Pancreas (tissue), 10 donors: Measurements from ENCODE around the gene BCAS3. TPM values are rescaled to one million over a fixed set of nuclear protein-coding genes. Genes with fewer than 3 reads are reported as not detected.
"Not testable (repeated sequence)": the region's sequence is repeated elsewhere in the genome, so short reads cannot be mapped to it uniquely, and the experiment has no call there.

ENCODE experiments used
- ATAC-seq, 4 donors: fragments of 200-7000 bp; cut with Tn5 transposase; one replicate each; pipeline versions ENCODE4 v1.8.0 to v1.9.1; 2020; ENCODE audit warnings: mild to moderate bottlenecking in 4 of 4, moderate library complexity in 4 of 4
- DNase-seq, 6 donors: peaks; one replicate each; pipeline ENCODE4 v3.0.0-alpha.2; 2020
- FAIRE-seq: peaks from 2 replicates; lab custom pipeline; 2012; peaks lifted over from hg19 to GRCh38; lab: Jason Lieb, UNC
- H3K27ac ChIP-seq, 4 donors: fragments of 200-600 bp; sonication (generic); 1 replicate in 3 of 4; 2 replicates in 1 of 4; pipeline versions ENCODE4 v1.5.0 to v1.8.0; 2020
- H3K27me3 ChIP-seq, 4 donors: fragments of 200-600 bp; one replicate each; pipeline ENCODE4 v1.8.0; 2021
- H3K36me3 ChIP-seq, 3 donors: fragments of 200-600 bp; sonication (generic) in 1 of 3; one replicate each; pipeline versions ENCODE4 v1.5.0 to v1.8.0; 2020 to 2021
- H3K4me1 ChIP-seq, 3 donors: fragments of 200-600 bp; one replicate each; pipeline ENCODE4 v1.8.0; 2021
- H3K4me3 ChIP-seq, 4 donors: fragments of 200-600 bp; sonication (generic) in 2 of 4; one replicate each; pipeline versions ENCODE4 v1.5.0 to v1.8.0; 2020 to 2021
- H3K9me3 ChIP-seq, 4 donors: fragments of 200-600 bp; one replicate each; pipeline ENCODE4 v1.8.0; 2021
- WGBS, 2 donors: extraction: QIAGEN DNeasy Blood & Tissue Kit; methylation state at CpG; one replicate each; pipeline ENCODE4 v1.1.7; 2013; 5-methylcytosine and 5-hydroxymethylcytosine counted together
- intact Hi-C, 3 donors: fragments of 100-400 bp; cut with DNase I; formaldehyde crosslinking; loops; one replicate each; pipeline versions ENCODE4 v1.11.1 to v1.14.2; 2022
- polyA plus RNA-seq, 2 donors: library from polyadenylated mRNA; stranded (reverse); fragments of 200-250 nt; gene quantifications; one replicate each; pipeline ENCODE4 v1.2.3, GENCODE V29; 2013
- total RNA-seq, 6 donors: library from RNA; stranded (reverse); fragmentation: NEBNext Ultra II Directional in 4 of 6; extraction: Animal tissue kit (Norgen Biotek cat#: 25700) in 4 of 6; gene quantifications; one replicate each; pipeline versions ENCODE4 v1.2.1 to v1.2.4, GENCODE V29; 2021 to 2023
- TF ChIP-seq, protein P1 (sequence below), 4 donors: fragments of 200-600 bp; sonication (generic) in 3 of 4; IDR thresholded peaks; one replicate each; pipeline versions ENCODE4 v1.5.0 to v1.8.0; 2021; ENCODE audit warnings: antibody characterized with exemption in 4 of 4
- donor health status: healthy with polysubstance abuse.
- donor health status: DM: no; HTN: no; CAD: no; lungs with moderate emphysema.
- donor health status: DM: no; HTN: no; CAD: no.
- donor health status: control.
- donor health status: control.
- donor health status: Bipolar disorder and iron deficiency.
- donor health status: DM: yes; HTN: yes; CAD: no.
- donor health status: DM: no; HTN: no; CAD: no.
- donor health status: DM: no; HTN: no; CAD: no.
- donor health status: DM: yes; HTN: yes; CAD: no.

The BCAS3 gene
- total and polyA plus RNA-seq, 8 donors = 4.6 to 27.7 (median 13.2) TPM

DNA sequence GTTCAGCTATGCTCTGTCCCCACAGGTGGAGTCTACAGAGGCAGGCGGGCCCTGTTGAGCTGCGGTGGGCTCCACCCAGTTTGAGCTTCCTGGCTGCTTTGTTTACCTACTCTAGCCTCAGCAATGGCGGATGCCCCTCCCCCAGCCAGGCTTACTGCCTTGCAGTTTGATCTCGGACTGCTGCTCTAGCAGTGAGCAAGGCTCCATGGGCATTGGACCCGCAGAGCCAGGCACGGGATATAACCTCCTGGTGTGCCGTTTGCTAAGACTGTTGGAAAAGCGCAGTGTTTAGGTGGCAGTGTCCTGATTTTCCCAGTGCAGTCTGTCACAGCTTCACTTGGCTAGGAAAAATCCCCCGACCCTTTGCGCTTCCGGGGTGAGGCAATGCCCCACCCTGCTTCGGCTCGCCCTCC lies 89.1 kb downstream of the BCAS3 start:
- Histone ChIP-seq H3K27me3 (no peaks in the 10 kb centered on the region), H3K27ac (no peak overlapping the region), H3K4me1 (no peaks in the 10 kb centered on the region), H3K9me3 (no peaks in the 10 kb centered on the region), H3K36me3 (no peaks in the 10 kb centered on the region), H3K4me3 (no peak overlapping the region)
- TF ChIP-seq, protein P1, sequence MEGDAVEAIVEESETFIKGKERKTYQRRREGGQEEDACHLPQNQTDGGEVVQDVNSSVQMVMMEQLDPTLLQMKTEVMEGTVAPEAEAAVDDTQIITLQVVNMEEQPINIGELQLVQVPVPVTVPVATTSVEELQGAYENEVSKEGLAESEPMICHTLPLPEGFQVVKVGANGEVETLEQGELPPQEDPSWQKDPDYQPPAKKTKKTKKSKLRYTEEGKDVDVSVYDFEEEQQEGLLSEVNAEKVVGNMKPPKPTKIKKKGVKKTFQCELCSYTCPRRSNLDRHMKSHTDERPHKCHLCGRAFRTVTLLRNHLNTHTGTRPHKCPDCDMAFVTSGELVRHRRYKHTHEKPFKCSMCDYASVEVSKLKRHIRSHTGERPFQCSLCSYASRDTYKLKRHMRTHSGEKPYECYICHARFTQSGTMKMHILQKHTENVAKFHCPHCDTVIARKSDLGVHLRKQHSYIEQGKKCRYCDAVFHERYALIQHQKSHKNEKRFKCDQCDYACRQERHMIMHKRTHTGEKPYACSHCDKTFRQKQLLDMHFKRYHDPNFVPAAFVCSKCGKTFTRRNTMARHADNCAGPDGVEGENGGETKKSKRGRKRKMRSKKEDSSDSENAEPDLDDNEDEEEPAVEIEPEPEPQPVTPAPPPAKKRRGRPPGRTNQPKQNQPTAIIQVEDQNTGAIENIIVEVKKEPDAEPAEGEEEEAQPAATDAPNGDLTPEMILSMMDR (IDR thresholded peaks at IDR 0.05) = no peak
- FAIRE-seq (no peak), ATAC-seq (no peak), DNase-seq (no peak)
- 97 to 98% methylated on average over 13 of the region's 13 CpGs for WGBS, 2 donors
- intact Hi-C loops = no loop called here

DNA sequence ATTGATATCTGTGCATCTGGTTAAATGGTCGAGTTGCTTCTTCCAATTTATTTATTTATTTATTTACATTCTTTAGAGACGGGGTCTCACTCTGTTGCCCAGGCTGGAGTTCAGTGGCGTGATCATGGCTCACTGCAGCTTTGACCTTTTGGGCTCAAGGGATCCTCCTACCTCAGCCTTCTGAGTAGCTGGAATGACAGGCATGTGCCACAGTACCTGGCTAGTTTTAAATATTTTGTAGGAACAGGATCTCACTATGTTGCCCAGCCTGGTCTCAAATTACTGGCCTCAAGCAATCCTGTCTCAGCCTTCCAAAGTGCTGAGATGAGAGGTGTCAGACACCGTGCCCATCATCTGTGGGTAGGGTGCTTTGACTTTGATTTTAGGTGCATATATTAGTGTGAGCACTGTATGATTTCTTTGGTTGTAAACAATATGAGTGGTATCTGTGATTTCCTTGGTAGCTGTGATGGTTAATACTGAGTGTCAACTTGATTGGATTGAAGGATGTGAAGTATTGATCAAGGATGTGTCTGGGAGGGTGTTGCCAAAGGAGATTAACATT lies 90.2 kb downstream of the BCAS3 start:
- no peaks in the 10 kb centered on the region for H3K4me1 ChIP-seq
- intact Hi-C loops = no loop called here
- WGBS, 2 donors = 95 to 99% methylated on average over 4 of the region's 4 CpGs

DNA sequence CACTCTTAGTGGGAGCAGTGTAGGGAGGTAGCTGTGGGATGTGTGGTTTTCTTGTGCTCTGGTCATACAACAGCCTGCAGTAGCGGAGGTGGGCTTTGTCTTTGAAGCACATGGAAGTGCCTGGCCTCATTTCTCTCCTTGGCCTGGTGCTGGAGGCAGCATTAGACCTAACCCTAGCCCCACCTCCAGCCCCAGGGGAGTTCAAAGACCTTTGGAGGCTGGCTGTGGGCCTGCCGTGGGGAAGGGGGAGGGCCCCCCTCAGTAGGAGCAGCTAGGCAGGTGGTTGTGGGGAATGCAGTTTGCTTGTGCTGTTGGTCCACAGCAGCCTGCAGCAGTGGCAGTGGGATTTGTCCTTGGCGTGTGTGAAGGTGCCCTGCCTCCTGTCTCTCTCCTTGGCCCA lies 91.7 kb downstream of the BCAS3 start:
- no peaks in the 10 kb centered on the region for H3K27me3 ChIP-seq
- intact Hi-C loops = no loop called here
- no peak overlapping the region for H3K4me3 ChIP-seq
- no peak overlapping the region for H3K27ac ChIP-seq
- DNase-seq (no peak), ATAC-seq (no peak), FAIRE-seq (no peak)
- H3K36me3 ChIP-seq = no peaks in the 10 kb centered on the region
- TF ChIP-seq, protein P1 (IDR thresholded peaks at IDR 0.05) = no peak
- H3K9me3 ChIP-seq = no peaks in the 10 kb centered on the region
- H3K4me1 ChIP-seq = no peaks in the 10 kb centered on the region
- WGBS, 2 donors = 91 to 97% methylated on average over 3 of the region's 3 CpGs

More for the DNA sequence above, 90.2 kb downstream of the BCAS3 start:
- Histone ChIP-seq H3K36me3 (no peaks in the 10 kb centered on the region), H3K27me3 (no peaks in the 10 kb centered on the region), H3K9me3 (no peaks in the 10 kb centered on the region), H3K4me3 (no peak overlapping the region), H3K27ac (no peak overlapping the region)
- ATAC-seq = no peak
- TF ChIP-seq, protein P1 (IDR thresholded peaks at IDR 0.05) = no peak
- FAIRE-seq = no peak
- no peak for DNase-seq

DNA sequence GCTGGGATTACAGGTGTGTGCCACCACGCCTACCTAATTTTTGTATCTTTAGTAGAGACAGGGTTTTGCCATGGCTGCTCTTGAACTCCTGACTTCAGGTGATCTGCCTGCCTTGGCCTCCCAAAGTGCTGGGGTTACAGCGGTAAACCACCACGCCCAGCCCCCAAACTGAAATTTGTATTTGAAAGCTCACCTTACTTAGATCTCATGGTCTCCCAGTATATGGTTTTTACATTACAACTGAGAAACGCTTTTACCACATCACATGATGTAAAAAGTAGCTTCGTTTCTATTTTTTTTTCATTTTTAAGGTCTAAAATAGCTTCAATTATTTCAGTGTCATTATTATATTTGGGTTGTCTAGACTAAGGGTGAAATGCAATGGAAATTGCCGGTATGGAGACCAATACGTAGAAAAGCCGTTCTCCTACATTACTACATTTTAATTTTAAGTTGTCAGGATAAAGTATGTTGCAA lies 93.3 kb downstream of the BCAS3 start:
- intact Hi-C loops = no loop called here
- no peaks in the 10 kb centered on the region for H3K27me3 ChIP-seq
- no peak overlapping the region for H3K27ac ChIP-seq
- FAIRE-seq = no peak
- H3K36me3 ChIP-seq = no peaks in the 10 kb centered on the region
- WGBS, 2 donors = 97 to 98% methylated on average over 8 of the region's 8 CpGs
- TF ChIP-seq, protein P1 (IDR thresholded peaks at IDR 0.05) = no peak
- no peaks in the 10 kb centered on the region for H3K4me1 ChIP-seq
- no peak overlapping the region for H3K4me3 ChIP-seq
- H3K9me3 ChIP-seq = no peaks in the 10 kb centered on the region
- ATAC-seq = no peak
- no peak for DNase-seq

DNA sequence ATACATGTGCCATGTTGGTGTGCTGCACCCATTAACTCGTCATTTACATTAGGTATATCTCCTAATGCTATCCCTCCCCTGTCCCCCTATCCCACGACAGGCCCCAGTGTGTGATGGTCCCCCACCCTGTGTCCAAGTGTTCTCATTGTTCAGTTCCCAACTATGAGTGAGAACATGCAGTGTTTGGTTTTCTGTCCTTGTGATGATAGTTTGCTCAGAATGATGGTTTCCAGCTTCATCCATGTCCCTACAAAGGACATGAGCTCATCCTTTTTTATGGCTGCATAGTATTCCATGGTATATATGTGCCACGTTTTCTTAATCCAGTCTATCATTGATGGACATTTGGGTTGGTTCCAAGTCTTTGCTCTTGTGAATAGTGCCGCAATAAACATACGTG lies 94.0 kb downstream of the BCAS3 start:
- H3K4me3 ChIP-seq, intact Hi-C loops, H3K27ac ChIP-seq, DNase-seq, H3K27me3 ChIP-seq, ATAC-seq, H3K9me3 ChIP-seq, FAIRE-seq, H3K4me1 ChIP-seq, H3K36me3 ChIP-seq: not testable (repeated sequence)
- WGBS, 2 donors = 83 to 84% methylated on average over 4 to 5 of the region's 5 CpGs
